Measurements from ENCODE around the gene PTPN6. TPM values are rescaled to one million over a fixed set of nuclear protein-coding genes. Genes with fewer than 3 reads are reported as not detected.
A peak's percentile ranks its signal among the peaks of the same experiment; 100 is the strongest.

The PTPN6 gene
- total RNA-seq, 2 donors from 2014 or later: 35.7 to 68.0 TPM

GRCh38 chr12:6953442-6954315 lies 2.5 kb downstream of the PTPN6 start:
- no peaks in the 10 kb centered on the region for H3K36me3 ChIP-seq (ENCODE audit: control insufficient read depth, insufficient read depth, low read length)
- Mint-ChIP-seq H3K4me1 (peaks cover 6% of the 10 kb centered on the region), H3K27ac (peak overlapping the region; percentile 28), H3K36me3 (ENCODE audit: low read depth) (peaks cover 17% of the 10 kb centered on the region), H3K9me3 (no peaks in the 10 kb centered on the region), H3K4me3 (no peak overlapping the region), H3K27me3 (ENCODE audit: insufficient read depth) (no peaks in the 10 kb centered on the region)
- TF ChIP-seq CTCF (conservative IDR thresholded peaks at IDR 0.05): no peak
- H3K9ac ChIP-seq (ENCODE audit: extremely low read depth, low read length, poor library complexity, severe bottlenecking): no peak overlapping the region
- no peaks in the 10 kb centered on the region for H3K9me3 ChIP-seq (ENCODE audit: control insufficient read depth, low read length)
- 85 to 88% methylated on average over 10 to 24 of the region's 24 CpGs for WGBS, 2 experiments (ENCODE audit: insufficient coverage in 1 of 2, insufficient read length in 1 of 2)
- peak; percentile 51 for DNase-seq
- H3K27ac ChIP-seq (ENCODE audit: low read depth, low read length): no peak overlapping the region
- no peak overlapping the region for H3K4me3 ChIP-seq (ENCODE audit: low read length)
- H3K27me3 ChIP-seq (ENCODE audit: control insufficient read depth, insufficient read depth, low read length, poor library complexity, severe bottlenecking): no peaks in the 10 kb centered on the region
- H3K4me1 ChIP-seq (ENCODE audit: control insufficient read depth, insufficient read depth, low read length): no peaks in the 10 kb centered on the region

DNA sequence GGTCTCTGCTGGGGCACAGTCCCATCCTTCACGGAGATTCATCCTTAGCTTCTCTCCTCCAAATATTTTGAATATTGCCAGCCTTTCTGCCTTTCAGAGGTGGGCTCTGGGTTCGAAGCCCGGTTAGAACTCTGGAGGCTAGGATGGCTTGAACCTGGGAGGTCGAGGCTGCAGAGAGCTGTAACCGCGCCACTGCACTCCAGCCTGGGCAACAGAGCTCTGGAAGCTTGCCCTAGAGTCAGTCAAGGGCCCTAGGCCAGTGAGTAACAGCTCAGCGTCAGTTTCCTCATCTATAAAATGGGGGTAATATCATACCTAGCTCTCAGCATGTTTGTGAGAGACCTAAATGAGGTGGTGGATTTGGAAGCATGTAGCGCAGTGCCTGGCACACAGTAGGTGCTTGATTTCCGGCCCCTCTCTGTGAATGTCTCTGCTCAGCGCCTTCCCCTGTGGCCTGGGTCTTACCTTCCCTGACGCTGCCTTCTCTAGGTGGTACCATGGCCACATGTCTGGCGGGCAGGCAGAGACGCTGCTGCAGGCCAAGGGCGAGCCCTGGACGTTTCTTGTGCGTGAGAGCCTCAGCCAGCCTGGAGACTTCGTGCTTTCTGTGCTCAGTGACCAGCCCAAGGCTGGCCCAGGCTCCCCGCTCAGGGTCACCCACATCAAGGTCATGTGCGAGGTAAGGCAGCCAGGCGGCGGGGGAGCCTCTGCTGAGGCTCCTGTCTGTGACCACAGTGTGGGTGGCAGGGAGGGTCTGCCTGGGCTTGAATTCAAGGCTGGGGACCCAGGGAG lies 3.4 kb downstream of the PTPN6 start:
- WGBS, 2 experiments (ENCODE audit: insufficient coverage in 1 of 2, insufficient read length in 1 of 2): 87 to 91% methylated on average over 15 to 21 of the region's 21 CpGs

More for the DNA sequence above, 3.4 kb downstream of the PTPN6 start:
- Mint-ChIP-seq H3K36me3 (ENCODE audit: low read depth) (peaks cover 22% of the 10 kb centered on the region), H3K27ac (peak overlapping the region; percentile 28), H3K9me3 (no peaks in the 10 kb centered on the region), H3K4me3 (no peak overlapping the region), H3K27me3 (ENCODE audit: insufficient read depth) (no peaks in the 10 kb centered on the region), H3K4me1 (peaks cover 6% of the 10 kb centered on the region)
- Histone ChIP-seq H3K9me3 (ENCODE audit: control insufficient read depth, low read length) (no peaks in the 10 kb centered on the region), H3K36me3 (ENCODE audit: control insufficient read depth, insufficient read depth, low read length) (no peaks in the 10 kb centered on the region), H3K4me1 (ENCODE audit: control insufficient read depth, insufficient read depth, low read length) (no peaks in the 10 kb centered on the region), H3K4me3 (ENCODE audit: low read length) (no peak overlapping the region), H3K27me3 (ENCODE audit: control insufficient read depth, insufficient read depth, low read length, poor library complexity, severe bottlenecking) (no peaks in the 10 kb centered on the region), H3K9ac (ENCODE audit: extremely low read depth, low read length, poor library complexity, severe bottlenecking) (no peak overlapping the region), H3K27ac (ENCODE audit: low read depth, low read length) (no peak overlapping the region)
- TF ChIP-seq CTCF (conservative IDR thresholded peaks at IDR 0.05): no peak
- DNase-seq: no peak

Measured in endodermal cell (in vitro differentiated cells).